Hepatocyte (in vitro differentiated cells): ENCODE measurements around the gene DDR2.
"Not testable (repeated sequence)": the region's sequence is repeated elsewhere in the genome, so short reads cannot be mapped to it uniquely, and the experiment has no call there.

Source experiments
- EZH2 ChIP-seq: fragments of 200-600 bp; sonication (generic); IDR thresholded peaks from 2 replicates; pipeline ENCODE4 v1.6.1; 2016; ENCODE audit warnings: antibody characterized with exemption, mild to moderate bottlenecking, borderline replicate concordance
- EZH2phosphoT487 ChIP-seq: fragments of 200-600 bp; sonication (generic); IDR thresholded peaks from one replicate; pipeline ENCODE4 v1.6.1; 2018; ENCODE audit warnings: antibody characterized with exemption, mild to moderate bottlenecking, low read depth, moderate library complexity; ENCODE audit not compliant: unreplicated experiment, severe bottlenecking
- TF ChIP-seq, protein P1 (sequence below): fragments of 200-600 bp; sonication (generic); IDR thresholded peaks from 2 replicates; pipeline ENCODE4 v1.5.1; 2016; ENCODE audit warnings: antibody characterized with exemption, mild to moderate bottlenecking; ENCODE audit not compliant: poor library complexity

DNA sequence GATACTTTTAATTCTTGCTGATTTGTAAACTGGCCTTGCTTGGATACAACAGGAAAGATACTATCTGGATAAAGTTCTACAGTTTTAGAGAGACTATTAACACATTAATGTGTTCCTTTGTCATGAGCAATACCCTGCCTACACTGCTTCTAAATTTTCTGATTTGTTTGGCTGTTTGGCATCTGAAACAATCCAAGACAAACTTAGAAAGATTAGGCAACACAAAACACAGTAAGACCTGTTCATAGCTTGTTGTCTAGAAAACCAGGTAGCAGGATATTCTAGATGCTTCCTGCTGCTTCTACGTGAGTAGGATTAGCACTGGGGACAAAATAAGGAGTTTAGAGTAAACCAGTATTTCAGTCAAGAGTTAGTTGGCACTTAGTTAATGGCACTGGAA is 152.7 kb downstream of the DDR2 start:
- TF ChIP-seq, protein P1, sequence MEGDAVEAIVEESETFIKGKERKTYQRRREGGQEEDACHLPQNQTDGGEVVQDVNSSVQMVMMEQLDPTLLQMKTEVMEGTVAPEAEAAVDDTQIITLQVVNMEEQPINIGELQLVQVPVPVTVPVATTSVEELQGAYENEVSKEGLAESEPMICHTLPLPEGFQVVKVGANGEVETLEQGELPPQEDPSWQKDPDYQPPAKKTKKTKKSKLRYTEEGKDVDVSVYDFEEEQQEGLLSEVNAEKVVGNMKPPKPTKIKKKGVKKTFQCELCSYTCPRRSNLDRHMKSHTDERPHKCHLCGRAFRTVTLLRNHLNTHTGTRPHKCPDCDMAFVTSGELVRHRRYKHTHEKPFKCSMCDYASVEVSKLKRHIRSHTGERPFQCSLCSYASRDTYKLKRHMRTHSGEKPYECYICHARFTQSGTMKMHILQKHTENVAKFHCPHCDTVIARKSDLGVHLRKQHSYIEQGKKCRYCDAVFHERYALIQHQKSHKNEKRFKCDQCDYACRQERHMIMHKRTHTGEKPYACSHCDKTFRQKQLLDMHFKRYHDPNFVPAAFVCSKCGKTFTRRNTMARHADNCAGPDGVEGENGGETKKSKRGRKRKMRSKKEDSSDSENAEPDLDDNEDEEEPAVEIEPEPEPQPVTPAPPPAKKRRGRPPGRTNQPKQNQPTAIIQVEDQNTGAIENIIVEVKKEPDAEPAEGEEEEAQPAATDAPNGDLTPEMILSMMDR, result not testable (repeated sequence)
- TF ChIP-seq EZH2, EZH2phosphoT487: not testable (repeated sequence)
